DND-41 (cell line): ENCODE data around the gene MED22.

ENCODE experiments used
- ATAC-seq: fragments of 200-7000 bp; cut with Tn5 transposase; 3 replicates; pipeline ENCODE4 v1.9.1; 2021; ENCODE audit warnings: low read depth; ENCODE audit not compliant: insufficient read depth
- DNase-seq: peaks from one replicate; pipeline ENCODE4 v3.0.0-alpha.2; 2020
- H2AFZ ChIP-seq: 2 replicates; pipeline ENCODE4 v1.6.0; 2012; ENCODE audit warnings: low read depth, low read length
- H3K27ac ChIP-seq: 2 replicates; pipeline ENCODE4 v1.5.1; 2012; ENCODE audit warnings: low read length, inconsistent platforms
- H3K27me3 ChIP-seq: fragments of 200-600 bp; sonication (generic); 2 replicates; pipeline ENCODE4 v1.6.0; 2012; ENCODE audit warnings: low read length, mild to moderate bottlenecking, inconsistent platforms; ENCODE audit not compliant: insufficient read depth, poor library complexity
- H3K36me3 ChIP-seq: 2 replicates; pipeline ENCODE4 v1.5.1; 2012; ENCODE audit warnings: low read length, inconsistent platforms; ENCODE audit not compliant: insufficient read depth
- H3K4me1 ChIP-seq: 2 replicates; pipeline ENCODE4 v1.5.1; 2012; ENCODE audit warnings: mild to moderate bottlenecking, low read length; ENCODE audit not compliant: insufficient read depth
- H3K4me2 ChIP-seq: 2 replicates; pipeline ENCODE4 v1.6.0; 2012; ENCODE audit warnings: mild to moderate bottlenecking, moderate library complexity, low read length, inconsistent platforms; ENCODE audit not compliant: insufficient read depth
- H3K4me3 ChIP-seq, 2 experiments: fragments of 200-600 bp in 1 of 2; shearing (Covaris generic) in 1 of 2; 2 replicates each; pipeline ENCODE4 v1.5.1; 2012 to 2016; ENCODE audit warnings: inconsistent platforms in 2 of 2, low read length in 2 of 2, mild to moderate bottlenecking in 2 of 2, low read depth in 1 of 2, moderate library complexity in 1 of 2
- H3K79me2 ChIP-seq: 2 replicates; pipeline ENCODE4 v1.6.0; 2012; ENCODE audit warnings: low read length, inconsistent platforms; ENCODE audit not compliant: insufficient read depth
- H3K9ac ChIP-seq: 2 replicates; pipeline ENCODE4 v1.6.0; 2012; ENCODE audit warnings: low read depth, mild to moderate bottlenecking, inconsistent platforms, low read length, moderate library complexity
- H3K9me3 ChIP-seq: 2 replicates; pipeline ENCODE4 v1.5.1; 2012; ENCODE audit warnings: low read length, moderate library complexity, mild to moderate bottlenecking, inconsistent platforms; ENCODE audit not compliant: insufficient read depth, severe bottlenecking
- H4K20me1 ChIP-seq: 2 replicates; pipeline ENCODE4 v1.6.0; 2012; ENCODE audit warnings: low read length; ENCODE audit not compliant: insufficient read depth
- CTCF ChIP-seq: IDR thresholded peaks from 2 replicates; pipeline ENCODE4 v1.5.1; 2012; ENCODE audit warnings: borderline replicate concordance, low read length, moderate library complexity, mild to moderate bottlenecking; ENCODE audit not compliant: poor library complexity, severe bottlenecking; ENCODE audit errors: extremely low read depth
- EZH2 ChIP-seq: IDR thresholded peaks from 3 replicates; pipeline ENCODE4 v1.6.1; 2012; ENCODE audit warnings: borderline replicate concordance, low read depth, mild to moderate bottlenecking, moderate library complexity, low read length, inconsistent platforms; ENCODE audit not compliant: severe bottlenecking

MED22 gene

DNA sequence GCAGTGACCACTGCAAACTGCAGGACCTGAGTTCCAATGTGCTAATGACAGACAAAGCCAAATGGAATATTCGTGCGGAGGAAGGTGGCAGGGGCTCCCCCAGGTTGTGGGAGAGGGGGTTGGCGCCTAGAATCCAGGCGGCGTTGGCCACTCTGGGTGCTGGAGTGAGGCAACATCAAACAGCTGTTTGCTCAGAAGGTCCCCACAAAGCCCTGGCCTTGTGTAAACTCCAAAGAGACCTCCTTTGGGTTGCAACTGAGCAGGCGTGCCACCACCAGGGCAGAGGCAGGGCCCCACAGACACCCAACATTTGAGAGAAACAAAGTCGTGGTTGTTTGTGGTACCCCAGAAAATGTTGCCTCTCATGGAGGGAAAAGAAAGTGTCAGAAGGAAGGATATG lies 42.8 kb upstream of the MED22 start:
- Histone ChIP-seq H2AFZ (no peak overlapping the region), H3K4me2 (no peak overlapping the region), H4K20me1 (no peaks in the 10 kb centered on the region), H3K9me3 (no peaks in the 10 kb centered on the region), H3K4me1 (no peaks in the 10 kb centered on the region), H3K4me3 (no peak overlapping the region), H3K27ac (no peak overlapping the region), H3K36me3 (no peaks in the 10 kb centered on the region), H3K27me3 (no peaks in the 10 kb centered on the region), H3K9ac (no peak overlapping the region), H3K79me2 (no peaks in the 10 kb centered on the region)
- TF ChIP-seq EZH2 (no peak), CTCF (no peak)
- ATAC-seq = no peak
- DNase-seq = no peak

- no peaks in the 10 kb centered on the region for H3K27me3 ChIP-seq
- no peaks in the 10 kb centered on the region for H4K20me1 ChIP-seq
- no peaks in the 10 kb centered on the region for H3K79me2 ChIP-seq
- H3K4me3 ChIP-seq = no peak overlapping the region
- H3K9me3 ChIP-seq = no peaks in the 10 kb centered on the region
- no peak overlapping the region for H2AFZ ChIP-seq
- no peak overlapping the region for H3K4me2 ChIP-seq
- DNase-seq = no peak
- H3K9ac ChIP-seq = no peak overlapping the region
- H3K36me3 ChIP-seq = no peaks in the 10 kb centered on the region
- no peak for TF ChIP-seq CTCF
- no peak for TF ChIP-seq EZH2
- no peak overlapping the region for H3K27ac ChIP-seq
- no peaks in the 10 kb centered on the region for H3K4me1 ChIP-seq
- ATAC-seq = no peak
Measured at GRCh38 chr9:133389562-133389961, 41.6 kb upstream of the MED22 start.

DNA sequence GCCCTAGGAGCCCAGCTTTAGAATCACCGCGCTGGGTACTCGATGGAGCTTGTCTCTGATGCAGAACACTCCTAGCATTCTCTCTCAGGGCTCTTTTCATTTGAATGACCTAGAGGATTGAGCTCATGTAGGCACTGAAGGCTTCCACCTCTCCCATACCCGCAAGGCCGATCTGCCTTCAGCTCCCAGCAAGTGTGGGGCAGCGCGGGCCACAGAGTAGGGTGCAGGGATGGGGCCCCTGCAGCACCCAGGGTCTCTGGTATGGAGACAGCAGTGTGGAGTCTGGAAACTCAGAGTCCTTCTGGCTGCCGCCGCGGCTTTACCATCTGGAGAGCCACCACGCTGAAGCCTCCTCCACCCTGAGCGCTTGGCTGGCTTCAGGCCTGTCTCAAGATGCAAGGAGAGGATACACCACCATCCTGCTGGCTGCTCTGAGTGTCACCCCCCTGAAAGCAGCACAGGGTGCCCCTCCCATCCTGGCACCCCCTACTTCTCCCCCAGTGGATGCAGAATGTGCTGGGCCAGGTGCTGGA lies 41.2 kb upstream of the MED22 start:
- Histone ChIP-seq H3K27ac (no peak overlapping the region), H2AFZ (no peak overlapping the region), H4K20me1 (no peaks in the 10 kb centered on the region), H3K9me3 (no peaks in the 10 kb centered on the region), H3K4me3 (no peak overlapping the region), H3K4me2 (no peak overlapping the region), H3K9ac (no peak overlapping the region), H3K4me1 (no peaks in the 10 kb centered on the region), H3K36me3 (no peaks in the 10 kb centered on the region), H3K27me3 (no peaks in the 10 kb centered on the region), H3K79me2 (no peaks in the 10 kb centered on the region)
- TF ChIP-seq CTCF (no peak), EZH2 (no peak)
- ATAC-seq (no peak), DNase-seq (no peak)

- no peak for DNase-seq
- TF ChIP-seq CTCF (no peak), EZH2 (no peak)
- H3K79me2 ChIP-seq = no peaks in the 10 kb centered on the region
Measured at GRCh38 chr9:133387680-133388079, 39.7 kb upstream of the MED22 start.

More at GRCh38 chr9:133387680-133388079, 39.7 kb upstream of the MED22 start:
- no peak overlapping the region for H3K4me2 ChIP-seq
- H3K27ac ChIP-seq = no peak overlapping the region
- no peaks in the 10 kb centered on the region for H3K4me1 ChIP-seq
- no peak overlapping the region for H2AFZ ChIP-seq
- no peaks in the 10 kb centered on the region for H3K27me3 ChIP-seq
- ATAC-seq = no peak
- H3K9ac ChIP-seq = no peak overlapping the region
- H3K36me3 ChIP-seq = no peaks in the 10 kb centered on the region
- no peak overlapping the region for H3K4me3 ChIP-seq
- no peaks in the 10 kb centered on the region for H3K9me3 ChIP-seq
- H4K20me1 ChIP-seq = no peaks in the 10 kb centered on the region
